ENCODE data around the gene HUS1B. TPM values are rescaled to one million over a fixed set of nuclear protein-coding genes. Genes with fewer than 3 reads are reported as not detected.

The HUS1B gene
- total RNA-seq, 1 donor from 2014 or later, result 1.0 TPM

- TF ChIP-seq CTCF (IDR thresholded peaks at IDR 0.05), result no peak
- no peak overlapping the region for H3K4me3 ChIP-seq
- ATAC-seq (no peak), DNase-seq (no peak)
- peaks cover 7% of the 10 kb centered on the region for H3K4me1 ChIP-seq
- peaks cover 6% of the 10 kb centered on the region for H3K9me3 ChIP-seq
- H3K36me3 ChIP-seq, result no peaks in the 10 kb centered on the region
- intact Hi-C loops (cut with DNase I), result no loop called here
- H3K27ac ChIP-seq, result no peak overlapping the region
- H3K27me3 ChIP-seq, result no peaks in the 10 kb centered on the region
Observed at GRCh38 chr6:650098-650497, 6.8 kb downstream of the HUS1B start.

GRCh38 chr6:642805-643204, 14.1 kb downstream of the HUS1B start:
- no peak for TF ChIP-seq CTCF (IDR thresholded peaks at IDR 0.05)
- Histone ChIP-seq H3K27ac (no peak overlapping the region), H3K4me1 (no peaks in the 10 kb centered on the region), H3K9me3 (no peaks in the 10 kb centered on the region), H3K4me3 (no peak overlapping the region), H3K36me3 (no peaks in the 10 kb centered on the region), H3K27me3 (no peaks in the 10 kb centered on the region)
- DNase-seq (no peak), ATAC-seq (no peak)
- intact Hi-C loops (cut with DNase I), result no loop called here

- H3K36me3 ChIP-seq, result peaks cover 12% of the 10 kb centered on the region
- H3K27ac ChIP-seq, result no peak overlapping the region
- intact Hi-C loops (cut with DNase I), result no loop called here
- ATAC-seq, result no peak
- no peak for DNase-seq
- H3K27me3 ChIP-seq, result no peaks in the 10 kb centered on the region
- no peaks in the 10 kb centered on the region for H3K4me1 ChIP-seq
- H3K9me3 ChIP-seq, result no peaks in the 10 kb centered on the region
- H3K4me3 ChIP-seq, result no peak overlapping the region
- TF ChIP-seq CTCF (IDR thresholded peaks at IDR 0.05), result no peak
Observed at GRCh38 chr6:641225-641985, 15.5 kb downstream of the HUS1B start.

GRCh38 chr6:636488-636887, 20.4 kb downstream of the HUS1B start:
- no peaks in the 10 kb centered on the region for H3K9me3 ChIP-seq
- no peaks in the 10 kb centered on the region for H3K4me1 ChIP-seq
- H3K4me3 ChIP-seq, result no peak overlapping the region
- no peak overlapping the region for H3K27ac ChIP-seq
- ATAC-seq (no peak), DNase-seq (no peak)
- no peaks in the 10 kb centered on the region for H3K27me3 ChIP-seq
- H3K36me3 ChIP-seq, result peaks cover 44% of the 10 kb centered on the region
- intact Hi-C loops (cut with DNase I), result no loop called here
- TF ChIP-seq CTCF (IDR thresholded peaks at IDR 0.05), result no peak

- no peak overlapping the region for H3K27ac ChIP-seq
- H3K4me3 ChIP-seq, result no peak overlapping the region
- H3K4me1 ChIP-seq, result no peaks in the 10 kb centered on the region
- TF ChIP-seq CTCF (IDR thresholded peaks at IDR 0.05), result no peak
- H3K9me3 ChIP-seq, result no peaks in the 10 kb centered on the region
- no peaks in the 10 kb centered on the region for H3K27me3 ChIP-seq
- no peak for DNase-seq
- H3K36me3 ChIP-seq, result peaks cover 52% of the 10 kb centered on the region
- intact Hi-C loops (cut with DNase I), result no loop called here
- ATAC-seq, result no peak
Observed at GRCh38 chr6:635233-635632, 21.7 kb downstream of the HUS1B start.

- no peak for TF ChIP-seq CTCF (IDR thresholded peaks at IDR 0.05)
- H3K27ac ChIP-seq, result no peak overlapping the region
- no peak for DNase-seq
- intact Hi-C loops (cut with DNase I), result no loop called here
- no peak overlapping the region for H3K4me3 ChIP-seq
- ATAC-seq, result no peak
- no peaks in the 10 kb centered on the region for H3K27me3 ChIP-seq
- H3K36me3 ChIP-seq, result peaks cover 52% of the 10 kb centered on the region
- H3K9me3 ChIP-seq, result no peaks in the 10 kb centered on the region
- H3K4me1 ChIP-seq, result no peaks in the 10 kb centered on the region
Observed at GRCh38 chr6:633611-634010, 23.3 kb downstream of the HUS1B start.
